Aorta (tissue), 5 donors: ENCODE data around the gene CERCAM. TPM values are rescaled to one million over a fixed set of nuclear protein-coding genes. Genes with fewer than 3 reads are reported as not detected.

Experiments used
- ATAC-seq: fragments of 200-7000 bp; cut with Tn5 transposase; one replicate; pipeline ENCODE4 v1.9.1; 2022; ENCODE audit warnings: moderate library complexity; ENCODE audit not compliant: low FRiP score
- DNase-seq, 2 donors: peaks; one replicate each; pipeline ENCODE4 v3.0.0-alpha.2; 2020
- H3K27ac ChIP-seq, 2 donors: one replicate each; pipeline ENCODE4 v1.5.1; 2013; ENCODE audit warnings: low read length in 2 of 2, mild to moderate bottlenecking in 2 of 2, moderate library complexity in 2 of 2, control low read depth in 1 of 2, inconsistent platforms in 1 of 2, low read depth in 1 of 2
- H3K27me3 ChIP-seq, 2 donors: one replicate each; pipeline ENCODE4 v1.6.1; 2013; ENCODE audit warnings: control low read depth in 1 of 2, low read length in 1 of 2, mild to moderate bottlenecking in 1 of 2, moderate library complexity in 1 of 2; ENCODE audit not compliant: insufficient read depth in 2 of 2, control insufficient read depth in 1 of 2
- H3K36me3 ChIP-seq, 2 donors: one replicate each; pipeline ENCODE4 v1.6.1; 2013; ENCODE audit warnings: control low read depth in 1 of 2, low read length in 1 of 2, mild to moderate bottlenecking in 1 of 2; ENCODE audit not compliant: insufficient read depth in 2 of 2, control insufficient read depth in 1 of 2
- H3K4me1 ChIP-seq, 2 donors: one replicate each; pipeline ENCODE4 v1.6.1; 2013; ENCODE audit warnings: low read length in 2 of 2, control low read depth in 1 of 2, mild to moderate bottlenecking in 1 of 2, moderate library complexity in 1 of 2; ENCODE audit not compliant: insufficient read depth in 2 of 2, control insufficient read depth in 1 of 2
- H3K4me3 ChIP-seq, 2 donors: one replicate each; pipeline ENCODE4 v1.5.1; 2013; ENCODE audit warnings: low read length in 2 of 2, control low read depth in 1 of 2, mild to moderate bottlenecking in 1 of 2
- H3K9me3 ChIP-seq: one replicate; pipeline ENCODE4 v1.6.1; 2013; ENCODE audit warnings: mild to moderate bottlenecking, low read length; ENCODE audit not compliant: control insufficient read depth
- WGBS, 2 donors: extraction: QIAGEN DNeasy Blood & Tissue Kit; methylation state at CpG; one replicate each; pipeline ENCODE4 v1.1.7; 2013; 5-methylcytosine and 5-hydroxymethylcytosine counted together
- intact Hi-C, 2 donors: fragments of 100-400 bp; cut with DNase I; formaldehyde crosslinking; loops; one replicate each; pipeline versions ENCODE4 v1.14.2 to v1.15.0; 2022
- polyA plus RNA-seq, 2 donors: library from polyadenylated mRNA; stranded (reverse); fragments of 200-250 nt; gene quantifications; one replicate each; pipeline ENCODE4 v1.2.3, GENCODE V29; 2013
- total RNA-seq, 2 donors: library from RNA; stranded (reverse); fragmentation: NEBNext Ultra II Directional; extraction: Animal tissue kit (Norgen Biotek cat#: 25700); gene quantifications; one replicate each; pipeline ENCODE4 v1.2.1, GENCODE V29; 2021
- donor health status: healthy with polysubstance abuse.
- donor health status: Bipolar disorder and iron deficiency.
- donor health status: DM: no; HTN: no; CAD: no.
- donor health status: DM: no; HTN: no; CAD: no.
- donor health status: DM: yes; HTN: yes; CAD: no.

The CERCAM gene
- total and polyA plus RNA-seq, 4 donors, result 24.7 to 126 (median 55.7) TPM

DNA sequence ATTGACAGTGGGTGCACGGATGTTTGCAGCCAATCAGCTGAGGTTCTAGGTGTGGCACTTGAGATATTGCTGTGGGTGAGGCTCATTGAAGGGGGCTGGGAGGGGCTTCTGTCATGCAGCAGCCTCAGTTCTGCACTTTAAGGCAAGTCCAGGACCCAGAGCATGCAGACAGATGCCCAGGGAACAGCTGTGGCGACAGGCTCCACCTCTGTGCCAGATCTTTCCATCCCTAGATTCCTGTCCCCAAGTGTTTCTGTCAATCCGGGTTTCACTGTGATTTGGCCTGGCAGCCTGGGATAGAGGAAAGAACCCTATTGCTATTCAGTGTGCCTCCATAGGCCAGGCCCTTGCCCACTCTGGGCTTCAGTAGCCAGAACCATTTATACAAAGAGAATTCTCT, 20.8 kb upstream of the CERCAM start:
- Histone ChIP-seq H3K36me3 (no peaks in the 10 kb centered on the region), H3K4me1 (no peaks in the 10 kb centered on the region), H3K27ac (no peak overlapping the region), H3K27me3 (no peaks in the 10 kb centered on the region), H3K9me3 (no peaks in the 10 kb centered on the region), H3K4me3 (no peak overlapping the region)
- ATAC-seq, result no peak
- WGBS, 2 donors, result 68 to 75% methylated on average over 3 of the region's 3 CpGs
- intact Hi-C loops, result no loop called here
- no peak for DNase-seq

GRCh38 chr9:128404560-128404959, 16.1 kb upstream of the CERCAM start:
- intact Hi-C loops, result no loop called here
- Histone ChIP-seq H3K4me1 (no peaks in the 10 kb centered on the region), H3K27me3 (no peaks in the 10 kb centered on the region), H3K9me3 (no peaks in the 10 kb centered on the region), H3K27ac (no peak overlapping the region), H3K36me3 (no peaks in the 10 kb centered on the region), H3K4me3 (no peak overlapping the region)
- DNase-seq (no peak), ATAC-seq (no peak)
- 77 to 80% methylated on average over 5 of the region's 5 CpGs for WGBS, 2 donors

DNA sequence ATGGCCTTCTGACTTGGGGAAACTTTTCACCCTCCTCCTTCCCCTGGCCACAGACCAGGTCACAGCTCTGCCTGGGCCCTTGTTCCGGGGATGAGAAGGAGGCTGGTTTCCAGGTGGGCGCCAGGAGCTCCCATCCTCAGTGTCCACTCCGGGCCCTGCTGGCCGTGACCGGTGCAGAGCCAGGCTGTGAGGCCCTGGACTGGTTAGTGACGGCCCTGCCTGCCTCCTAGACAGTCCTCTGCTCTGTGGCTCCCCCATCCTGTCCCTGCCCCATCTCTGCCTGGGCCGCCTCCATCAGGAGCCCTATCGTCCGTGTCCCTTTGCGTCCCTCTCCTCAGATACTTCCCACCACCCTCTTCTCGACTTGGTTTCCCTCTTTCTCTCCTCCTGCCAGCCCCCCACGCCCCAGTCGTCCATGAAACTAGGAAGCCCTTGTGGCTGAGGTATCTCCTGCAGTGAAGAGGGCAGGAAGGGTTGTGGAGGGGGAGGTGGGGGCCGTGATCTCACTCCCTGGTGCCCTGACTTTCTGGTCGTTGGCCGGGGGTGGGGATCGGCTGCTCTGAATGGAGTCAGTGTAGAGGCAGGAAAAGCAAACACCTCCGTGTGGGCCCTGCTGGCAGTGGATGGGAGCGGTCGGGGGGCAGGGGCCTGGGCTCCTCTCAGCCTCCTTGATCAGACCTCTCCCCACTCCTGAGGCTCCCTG, 15.4 kb upstream of the CERCAM start:
- intact Hi-C loops, result no loop called here
- H3K36me3 ChIP-seq, result no peaks in the 10 kb centered on the region
- H3K27me3 ChIP-seq, result no peaks in the 10 kb centered on the region
- H3K9me3 ChIP-seq, result no peaks in the 10 kb centered on the region
- WGBS, 2 donors, result 59% methylated on average over 20 of the region's 20 CpGs
- H3K4me3 ChIP-seq, result no peak overlapping the region
- ATAC-seq (peak; percentile 49), DNase-seq (no peak)
- H3K27ac ChIP-seq, result no peak overlapping the region
- no peaks in the 10 kb centered on the region for H3K4me1 ChIP-seq

- no peak for ATAC-seq
These were observed 14.9 kb upstream of the CERCAM start for GRCh38 chr9:128405780-128406171.

GRCh38 chr9:128406848-128407391, 13.7 kb upstream of the CERCAM start:
- no peaks in the 10 kb centered on the region for H3K9me3 ChIP-seq
- no peaks in the 10 kb centered on the region for H3K27me3 ChIP-seq
- intact Hi-C loops, result no loop called here
- ATAC-seq (no peak), DNase-seq (no peak)
- no peak overlapping the region for H3K27ac ChIP-seq
- 72 to 73% methylated on average over 9 of the region's 9 CpGs for WGBS, 2 donors
- H3K36me3 ChIP-seq, result no peaks in the 10 kb centered on the region
- no peaks in the 10 kb centered on the region for H3K4me1 ChIP-seq
- H3K4me3 ChIP-seq, result no peak overlapping the region

More at GRCh38 chr9:128405780-128406171, 14.9 kb upstream of the CERCAM start:
- H3K27me3 ChIP-seq, result no peaks in the 10 kb centered on the region
- H3K9me3 ChIP-seq, result no peaks in the 10 kb centered on the region
- H3K27ac ChIP-seq, result no peak overlapping the region
- no peaks in the 10 kb centered on the region for H3K36me3 ChIP-seq
- WGBS, 2 donors, result 66 to 69% methylated on average over 7 of the region's 7 CpGs
- no peak for DNase-seq
- H3K4me3 ChIP-seq, result no peak overlapping the region
- no peaks in the 10 kb centered on the region for H3K4me1 ChIP-seq
- intact Hi-C loops, result no loop called here

GRCh38 chr9:128408963-128409431, 11.7 kb upstream of the CERCAM start:
- DNase-seq (no peak), ATAC-seq (no peak)
- H3K9me3 ChIP-seq, result no peaks in the 10 kb centered on the region
- H3K27me3 ChIP-seq, result no peaks in the 10 kb centered on the region
- 48 to 50% methylated on average over 26 of the region's 26 CpGs for WGBS, 2 donors
- intact Hi-C loops, result no loop called here
- H3K4me1 ChIP-seq, result no peaks in the 10 kb centered on the region
- H3K27ac ChIP-seq, result no peak overlapping the region
- H3K4me3 ChIP-seq, result no peak overlapping the region
- no peaks in the 10 kb centered on the region for H3K36me3 ChIP-seq

DNA sequence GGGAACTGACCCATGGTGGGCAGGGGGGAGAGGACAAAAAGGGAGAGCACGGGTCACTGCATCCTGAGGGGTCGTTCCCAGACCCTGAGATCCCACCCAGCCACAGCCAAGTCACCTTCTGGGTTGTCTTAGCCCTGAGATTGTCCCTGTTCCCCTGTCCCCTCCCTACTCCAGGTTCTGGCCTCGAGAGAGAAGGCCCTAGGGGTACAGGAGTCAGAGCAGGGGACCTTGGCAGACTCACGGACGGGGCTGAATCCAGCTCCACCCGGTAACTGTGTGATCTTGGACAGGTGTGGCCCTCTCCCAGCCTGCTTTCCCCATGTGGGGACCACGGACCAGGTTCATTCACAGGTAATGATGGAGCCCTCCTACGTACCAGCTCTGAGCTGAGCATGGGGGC, 11.2 kb upstream of the CERCAM start:
- ATAC-seq, result no peak
- H3K27me3 ChIP-seq, result no peaks in the 10 kb centered on the region
- H3K9me3 ChIP-seq, result no peaks in the 10 kb centered on the region
- WGBS, 2 donors, result 69 to 70% methylated on average over 8 of the region's 8 CpGs
- no peak for DNase-seq
- no peak overlapping the region for H3K27ac ChIP-seq
- H3K36me3 ChIP-seq, result no peaks in the 10 kb centered on the region
- H3K4me3 ChIP-seq, result no peak overlapping the region
- H3K4me1 ChIP-seq, result no peaks in the 10 kb centered on the region
- intact Hi-C loops, result no loop called here

DNA sequence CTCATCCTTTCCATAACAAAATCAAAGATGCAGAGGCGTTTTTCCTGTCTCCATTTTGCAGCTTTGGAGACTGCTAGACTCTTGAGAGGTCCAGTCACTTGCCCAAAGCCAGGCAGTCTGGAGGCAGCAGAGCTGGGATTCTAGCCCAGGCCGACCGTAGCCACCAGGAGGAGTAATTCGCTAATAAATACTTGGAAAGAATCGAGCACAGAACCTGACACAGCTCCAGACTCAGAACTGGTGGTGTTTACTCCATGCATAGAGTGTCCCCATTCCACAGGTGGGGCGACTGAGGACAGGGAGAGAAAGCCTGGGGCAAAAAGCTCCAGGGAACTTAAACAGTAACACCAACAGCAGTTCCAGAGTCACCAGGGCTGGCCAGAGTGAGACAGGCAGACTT, 10.7 kb upstream of the CERCAM start:
- DNase-seq (no peak), ATAC-seq (no peak)
- Histone ChIP-seq H3K36me3 (no peaks in the 10 kb centered on the region), H3K4me1 (no peaks in the 10 kb centered on the region), H3K27me3 (no peaks in the 10 kb centered on the region), H3K9me3 (no peaks in the 10 kb centered on the region), H3K27ac (no peak overlapping the region), H3K4me3 (no peak overlapping the region)
- intact Hi-C loops, result no loop called here
- 27 to 30% methylated on average over 6 of the region's 6 CpGs for WGBS, 2 donors
